ENCODE data around the gene RIN3.

DNA sequence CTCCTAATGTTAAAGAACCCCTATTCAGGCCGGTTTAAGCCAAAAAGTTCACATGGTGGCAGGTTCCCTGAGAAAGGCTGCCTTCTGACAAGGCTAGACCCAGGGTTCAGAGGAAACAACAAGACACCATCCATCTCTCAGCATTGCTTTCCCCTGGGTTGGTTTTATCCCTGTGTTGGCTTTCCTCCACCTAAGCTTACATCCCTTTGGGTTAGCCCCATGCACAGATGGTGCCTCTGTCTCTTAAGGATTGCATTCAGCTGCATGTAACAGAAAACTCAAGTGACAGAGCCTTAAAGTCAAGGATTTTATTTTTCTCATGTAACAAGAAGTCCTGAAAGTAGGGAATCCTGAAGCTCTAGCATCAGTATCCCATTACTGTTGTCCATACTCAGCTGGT, 42.8 kb upstream of the RIN3 start:
- TF ChIP-seq CTCF (IDR thresholded peaks at IDR 0.05) = no peak
- TF ChIP-seq POLR2A (IDR thresholded peaks at IDR 0.05) = no peak
